ACHN (cell line): ENCODE results near the gene KIFC1.
"Not testable (repeated sequence)": the region's sequence is repeated elsewhere in the genome, so short reads cannot be mapped to it uniquely, and the experiment has no call there.

Experiments used
- DNase-seq: peaks from one replicate; pipeline ENCODE4 v3.0.0-alpha.2; 2015
- in situ Hi-C: cut with HindIII; loops from 2 replicates; pipeline ENCODE4 v1.10.0; 2017; ENCODE audit warnings: low sequenced_read_pairs, low pct_ligation_motif_present, low pct_unique_long_range_greater_than_20kb

The KIFC1 gene, protein sequence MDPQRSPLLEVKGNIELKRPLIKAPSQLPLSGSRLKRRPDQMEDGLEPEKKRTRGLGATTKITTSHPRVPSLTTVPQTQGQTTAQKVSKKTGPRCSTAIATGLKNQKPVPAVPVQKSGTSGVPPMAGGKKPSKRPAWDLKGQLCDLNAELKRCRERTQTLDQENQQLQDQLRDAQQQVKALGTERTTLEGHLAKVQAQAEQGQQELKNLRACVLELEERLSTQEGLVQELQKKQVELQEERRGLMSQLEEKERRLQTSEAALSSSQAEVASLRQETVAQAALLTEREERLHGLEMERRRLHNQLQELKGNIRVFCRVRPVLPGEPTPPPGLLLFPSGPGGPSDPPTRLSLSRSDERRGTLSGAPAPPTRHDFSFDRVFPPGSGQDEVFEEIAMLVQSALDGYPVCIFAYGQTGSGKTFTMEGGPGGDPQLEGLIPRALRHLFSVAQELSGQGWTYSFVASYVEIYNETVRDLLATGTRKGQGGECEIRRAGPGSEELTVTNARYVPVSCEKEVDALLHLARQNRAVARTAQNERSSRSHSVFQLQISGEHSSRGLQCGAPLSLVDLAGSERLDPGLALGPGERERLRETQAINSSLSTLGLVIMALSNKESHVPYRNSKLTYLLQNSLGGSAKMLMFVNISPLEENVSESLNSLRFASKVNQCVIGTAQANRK

DNA sequence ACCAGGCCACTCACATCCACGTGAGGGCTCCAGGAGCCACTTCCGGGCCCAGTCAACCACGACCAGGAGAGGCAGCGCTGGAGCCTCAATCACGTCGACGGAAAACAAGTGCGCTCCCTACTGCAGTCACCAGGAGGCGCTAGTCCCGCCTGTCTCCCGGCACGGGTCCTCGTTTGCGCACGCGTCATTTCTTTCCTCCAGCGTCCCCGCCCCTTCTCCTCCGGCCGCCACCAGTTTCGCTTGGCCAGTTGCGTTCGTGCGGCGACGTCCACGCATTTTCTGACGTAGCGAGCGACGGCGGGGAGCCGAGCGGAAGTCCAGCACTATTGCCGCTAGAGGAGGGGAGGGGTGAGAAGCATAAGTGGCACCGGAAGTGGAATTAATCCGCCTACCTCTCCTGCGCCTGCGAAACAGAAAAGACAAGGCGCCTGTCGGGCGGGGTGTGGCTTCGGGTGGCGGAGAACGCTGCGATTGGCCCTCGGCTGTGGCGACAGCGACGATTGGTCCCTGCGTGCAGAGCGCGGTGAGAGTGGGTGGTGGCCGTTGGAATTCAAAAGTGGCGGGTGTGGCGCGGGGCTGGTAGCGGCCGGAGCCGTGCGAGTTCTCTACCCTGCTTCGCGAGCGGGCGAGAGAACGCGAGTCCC lies at the start of gene KIFC1:
Gene KIFC1, plus strand, starts transcription at position 546 of the 644 bp plus-strand sequence. CDS start 163 bp downstream, outside the sequence.
- peak; percentile 99 for DNase-seq
- in situ Hi-C loops = no loop called here

DNA sequence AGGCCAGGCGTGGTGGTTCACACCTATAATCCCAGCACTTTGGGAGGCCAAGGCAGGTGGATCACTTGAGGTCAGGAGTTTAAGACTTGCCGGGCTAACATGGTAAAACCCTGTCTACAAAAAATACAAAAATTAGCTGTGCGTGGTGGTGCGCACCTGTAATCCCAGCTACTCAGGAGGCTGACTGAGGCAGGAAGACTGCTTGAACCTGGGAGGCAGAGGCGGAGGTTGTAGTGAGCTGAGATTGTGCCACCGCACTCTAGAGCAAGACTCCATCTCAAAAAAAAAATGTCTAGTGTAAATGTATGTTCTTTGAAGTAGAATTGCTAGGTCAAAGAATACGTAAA lies 48.0 kb upstream of the KIFC1 start:
- in situ Hi-C loops, DNase-seq: not testable (repeated sequence)

DNA sequence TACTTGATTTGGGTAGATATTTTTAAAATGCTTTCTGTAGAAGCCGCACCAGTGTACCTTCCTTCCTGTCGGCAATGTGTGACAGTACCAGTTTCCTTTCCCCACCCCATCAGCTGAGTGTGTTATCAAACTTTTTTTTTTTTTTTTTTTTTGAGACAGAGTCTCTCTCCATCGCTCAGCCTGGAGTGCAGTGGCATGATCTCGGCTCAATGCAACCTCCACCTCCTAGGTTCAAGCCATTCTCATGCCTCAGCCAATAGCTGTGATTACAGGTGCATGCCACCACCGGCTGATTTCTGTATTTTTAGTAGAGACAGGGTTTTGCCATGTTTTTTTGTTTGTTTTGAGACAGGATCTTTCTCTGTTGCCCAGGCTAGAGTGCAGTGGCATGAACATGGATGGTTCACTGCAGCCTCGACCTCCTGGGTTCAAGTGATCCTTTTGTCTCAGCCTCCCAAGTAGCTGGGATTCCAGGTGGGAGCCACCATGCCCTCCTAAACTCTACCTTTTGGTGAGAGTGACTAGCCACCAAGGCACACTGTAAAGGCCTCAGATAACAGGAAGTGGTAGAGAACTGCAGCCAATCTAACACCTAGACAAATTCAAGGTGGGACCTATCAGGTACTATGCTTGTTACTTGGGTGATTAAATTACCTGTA lies 47.5 kb upstream of the KIFC1 start:
- no peak for DNase-seq
- in situ Hi-C loops = no loop called here

DNA sequence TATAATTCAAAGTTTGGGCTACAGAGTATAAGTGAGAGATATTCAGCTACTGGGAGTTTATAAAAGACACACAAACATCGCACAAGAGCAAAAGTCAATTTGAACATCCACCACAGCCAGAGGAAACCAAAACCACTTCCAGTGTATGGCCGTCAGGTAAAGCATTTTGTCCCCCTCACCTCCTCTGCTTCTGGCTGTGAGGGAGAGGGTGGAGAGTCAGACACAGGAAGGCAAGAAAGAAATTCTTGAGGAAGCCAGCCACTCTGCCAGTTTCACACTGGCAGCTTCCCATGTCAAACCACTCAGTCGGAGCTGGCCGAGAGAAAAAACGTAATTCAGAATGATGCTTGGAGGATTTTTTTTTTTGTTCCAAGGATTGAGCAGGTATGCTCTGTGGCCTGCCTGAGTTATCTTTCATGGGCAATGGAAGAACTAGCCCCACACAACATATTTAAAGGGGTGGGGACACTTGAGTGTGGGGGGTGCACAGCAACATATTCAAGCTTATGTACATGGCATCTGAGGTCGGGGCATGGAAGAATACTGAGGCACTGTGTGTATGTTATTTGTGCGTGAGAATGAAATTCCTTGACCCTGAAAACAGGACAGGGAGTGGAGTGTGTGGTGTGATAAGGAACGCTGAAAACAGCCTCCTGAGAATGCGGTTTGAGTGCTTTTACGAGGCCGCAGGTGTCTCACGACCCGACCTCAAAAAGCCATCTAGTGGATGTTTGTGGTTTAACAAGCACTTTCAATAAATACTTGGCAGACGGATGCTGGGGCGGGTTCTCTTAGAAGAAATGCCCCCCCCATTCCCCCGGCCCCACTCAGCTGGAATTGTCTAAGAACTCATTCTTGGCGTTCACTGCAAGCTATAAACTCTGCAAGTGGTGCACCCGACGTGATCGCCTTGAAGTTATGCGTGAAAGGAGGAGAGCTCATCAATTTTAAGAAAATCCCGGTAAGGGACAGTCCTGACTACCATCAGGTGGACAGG lies 46.6 kb upstream of the KIFC1 start:
- DNase-seq = peak; percentile 87
- in situ Hi-C loops = no loop called here

DNA sequence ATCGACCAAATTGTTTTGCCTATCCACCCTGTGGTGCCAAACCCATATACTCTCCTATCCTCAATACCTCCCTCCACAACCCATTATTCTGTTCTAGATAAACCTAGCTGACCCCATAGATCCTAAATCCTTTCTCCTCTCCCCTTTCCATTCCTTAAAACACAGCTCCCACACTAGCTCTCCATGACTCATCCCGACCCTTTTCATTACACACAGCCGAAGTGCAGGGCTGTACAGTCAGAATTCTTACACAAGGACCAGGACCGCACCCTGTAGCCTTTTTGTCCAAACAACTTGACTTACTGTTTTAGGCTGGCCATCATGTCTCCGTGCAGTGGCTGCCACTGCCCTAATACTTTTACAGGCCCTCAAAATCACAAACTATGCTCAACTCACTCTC lies 44.7 kb upstream of the KIFC1 start:
- DNase-seq, in situ Hi-C loops: not testable (repeated sequence)

DNA sequence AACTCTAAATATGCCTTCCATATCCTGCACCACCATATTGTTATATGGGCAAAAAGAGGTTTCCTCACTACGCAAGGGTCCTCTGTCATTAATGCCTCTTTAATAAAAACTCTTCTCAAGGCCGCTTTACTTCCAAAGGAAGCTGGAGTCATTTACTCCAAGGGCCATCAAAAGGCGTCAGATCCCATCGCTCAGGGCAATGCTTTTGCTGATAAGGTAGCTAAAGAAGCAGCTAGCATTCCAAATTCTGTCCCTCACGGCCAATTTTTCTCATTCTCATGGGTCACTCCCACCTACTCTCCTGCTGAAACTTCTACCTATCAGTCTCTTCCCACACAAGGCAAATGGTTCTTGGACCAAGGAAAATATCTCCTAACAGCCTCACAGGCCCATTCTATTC lies 43.8 kb upstream of the KIFC1 start:
- no peak for DNase-seq
- in situ Hi-C loops = no loop called here

DNA sequence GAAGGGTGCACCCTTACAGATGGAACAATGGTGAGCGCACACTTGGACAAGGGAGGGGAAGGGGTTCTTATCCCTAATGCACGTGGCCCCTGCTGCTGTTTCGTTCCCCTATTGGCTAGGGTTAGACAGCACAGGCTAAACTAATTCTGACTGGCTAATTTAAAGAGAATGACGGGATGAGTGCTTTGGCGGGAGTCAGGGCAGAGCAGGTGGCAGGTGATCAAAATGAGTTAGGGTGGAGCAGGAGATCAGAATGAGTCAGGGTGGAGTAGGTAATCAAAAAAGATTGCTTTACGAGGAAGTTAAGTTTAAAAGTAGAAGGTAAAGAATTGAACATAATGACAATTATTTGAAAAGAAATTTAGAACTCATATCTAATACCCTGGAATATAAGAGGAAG lies 35.8 kb upstream of the KIFC1 start:
- DNase-seq = not testable (repeated sequence)

DNA sequence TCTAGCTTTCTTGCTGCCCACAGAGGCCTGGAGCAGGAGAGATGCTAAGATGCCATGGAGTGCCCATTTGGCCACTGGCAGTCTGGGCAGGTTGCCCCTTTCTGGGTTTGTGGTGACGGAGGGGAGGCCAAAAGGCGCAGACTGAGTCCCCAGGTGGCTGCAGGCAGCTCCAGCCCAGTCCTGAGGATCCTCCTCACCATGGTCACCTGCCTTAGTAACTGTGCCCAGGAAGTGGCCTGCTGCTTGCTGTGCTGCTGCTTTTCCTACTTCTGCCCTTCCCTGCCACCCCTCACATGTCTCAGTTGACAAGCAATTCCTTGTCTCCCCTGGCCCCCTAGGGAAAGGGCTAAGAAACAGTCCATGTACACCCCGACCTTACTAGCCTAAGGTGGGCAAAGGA lies 35.3 kb upstream of the KIFC1 start:
- in situ Hi-C loops = no loop called here
- no peak for DNase-seq

More for the DNA sequence above, 35.8 kb upstream of the KIFC1 start:
- in situ Hi-C loops = not testable (repeated sequence)

DNA sequence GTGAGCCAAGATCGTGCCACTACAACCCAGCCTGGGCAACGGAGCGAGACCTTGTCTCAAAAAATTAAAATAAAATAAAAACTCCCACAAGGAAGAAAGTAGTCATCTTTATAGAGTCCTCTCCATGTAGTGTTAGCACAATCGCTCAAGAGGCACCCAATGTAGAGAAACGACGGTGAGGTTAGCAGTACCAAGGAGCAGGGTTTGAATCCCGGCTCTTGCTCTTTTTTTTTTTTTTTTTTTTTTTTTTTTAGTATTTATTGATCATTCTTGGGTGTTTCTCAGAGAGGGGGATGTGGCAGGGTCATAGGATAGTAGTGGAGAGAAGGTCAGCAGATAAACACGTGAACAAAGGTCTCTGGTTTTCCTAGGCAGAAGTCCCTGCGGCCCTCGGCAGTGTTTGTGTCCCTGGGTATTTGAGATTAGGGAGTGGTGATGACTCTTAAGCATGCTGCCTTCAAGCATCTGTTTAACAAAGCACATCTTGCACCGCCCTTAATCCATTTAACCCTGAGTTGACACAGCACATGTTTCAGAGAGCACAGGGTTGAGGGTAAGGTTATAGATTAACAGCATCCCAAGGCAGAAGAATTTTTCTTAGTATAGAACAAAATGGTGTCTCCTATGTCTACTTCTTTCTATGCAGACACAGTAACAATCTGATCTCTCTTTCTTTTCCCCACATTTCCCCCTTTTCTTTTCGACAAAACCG lies 34.3 kb upstream of the KIFC1 start:
- DNase-seq, in situ Hi-C loops: not testable (repeated sequence)

DNA sequence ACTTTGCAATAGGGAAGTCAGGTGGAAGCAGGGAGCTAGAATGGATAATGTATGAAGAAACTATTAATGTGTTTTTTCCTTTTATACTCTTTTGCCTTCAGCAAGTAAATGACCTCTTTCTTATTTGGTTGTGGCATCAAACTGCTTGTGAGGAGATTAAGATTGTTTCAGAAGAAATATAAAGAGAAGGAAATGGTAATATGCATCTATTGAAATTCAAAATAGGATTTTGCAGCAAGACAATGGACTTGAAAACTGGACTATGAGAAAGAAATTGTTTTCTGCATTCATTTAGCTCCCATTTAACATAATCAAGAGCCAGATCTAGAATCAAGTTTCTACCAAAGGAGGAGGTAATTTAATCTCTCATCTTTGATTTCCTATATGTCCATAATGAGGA lies 32.3 kb upstream of the KIFC1 start:
- DNase-seq = no peak
- in situ Hi-C loops = no loop called here

DNA sequence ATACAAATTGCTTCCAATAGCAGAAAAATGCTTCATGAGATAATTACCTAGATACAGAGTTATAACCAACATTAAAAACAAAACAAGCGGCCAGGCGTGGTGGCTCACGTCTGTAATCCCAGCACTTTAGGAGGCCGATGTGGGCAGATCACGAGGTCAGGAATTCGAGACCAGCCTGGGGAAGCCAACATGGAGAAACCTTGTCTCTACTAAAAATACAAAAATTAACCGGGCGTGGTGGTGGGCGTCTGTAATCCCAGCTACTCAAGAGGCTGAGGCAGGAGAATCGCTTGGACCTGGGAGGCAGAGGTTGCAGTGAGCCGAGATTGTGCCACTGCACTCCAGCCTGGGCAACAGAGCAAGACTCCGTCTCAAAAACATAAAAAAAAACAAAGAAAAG lies 28.1 kb upstream of the KIFC1 start:
- DNase-seq, in situ Hi-C loops: not testable (repeated sequence)

DNA sequence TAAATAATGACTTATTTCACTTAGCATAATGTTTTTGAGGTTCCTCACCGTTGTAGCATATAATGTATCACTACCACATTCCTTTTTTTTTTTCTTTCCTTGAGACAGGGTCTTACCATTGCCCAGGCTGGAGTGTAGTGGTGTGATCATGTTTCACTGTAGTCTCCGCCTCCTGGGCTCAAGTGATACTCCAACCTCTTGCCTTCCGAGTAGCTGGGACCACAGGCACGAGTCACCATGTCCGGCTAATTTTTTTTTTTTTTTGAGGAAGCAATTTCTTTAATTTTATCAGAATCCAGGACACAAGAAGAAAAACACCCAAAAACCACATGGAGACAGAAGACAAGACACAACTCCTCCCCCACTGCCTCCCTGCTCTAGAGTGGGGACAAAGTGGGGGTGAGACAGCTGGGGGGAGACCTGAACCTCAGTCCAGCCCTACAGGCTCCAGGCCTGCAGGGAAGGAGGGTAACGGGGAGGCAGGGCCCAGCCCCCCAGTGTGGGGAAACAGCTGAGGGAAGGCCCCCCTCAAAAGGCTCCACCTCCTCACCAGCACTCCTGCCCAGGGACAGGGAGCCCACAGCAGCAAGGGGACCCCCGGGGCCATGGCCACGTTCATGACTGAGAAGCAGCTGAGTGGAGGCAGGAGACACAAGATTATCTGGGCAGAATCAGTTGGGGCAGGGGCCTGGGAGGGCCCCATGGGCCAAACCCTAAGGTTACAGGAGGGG lies 27.0 kb upstream of the KIFC1 start:
- in situ Hi-C loops = not testable (repeated sequence)
- DNase-seq = peak; percentile 46

DNA sequence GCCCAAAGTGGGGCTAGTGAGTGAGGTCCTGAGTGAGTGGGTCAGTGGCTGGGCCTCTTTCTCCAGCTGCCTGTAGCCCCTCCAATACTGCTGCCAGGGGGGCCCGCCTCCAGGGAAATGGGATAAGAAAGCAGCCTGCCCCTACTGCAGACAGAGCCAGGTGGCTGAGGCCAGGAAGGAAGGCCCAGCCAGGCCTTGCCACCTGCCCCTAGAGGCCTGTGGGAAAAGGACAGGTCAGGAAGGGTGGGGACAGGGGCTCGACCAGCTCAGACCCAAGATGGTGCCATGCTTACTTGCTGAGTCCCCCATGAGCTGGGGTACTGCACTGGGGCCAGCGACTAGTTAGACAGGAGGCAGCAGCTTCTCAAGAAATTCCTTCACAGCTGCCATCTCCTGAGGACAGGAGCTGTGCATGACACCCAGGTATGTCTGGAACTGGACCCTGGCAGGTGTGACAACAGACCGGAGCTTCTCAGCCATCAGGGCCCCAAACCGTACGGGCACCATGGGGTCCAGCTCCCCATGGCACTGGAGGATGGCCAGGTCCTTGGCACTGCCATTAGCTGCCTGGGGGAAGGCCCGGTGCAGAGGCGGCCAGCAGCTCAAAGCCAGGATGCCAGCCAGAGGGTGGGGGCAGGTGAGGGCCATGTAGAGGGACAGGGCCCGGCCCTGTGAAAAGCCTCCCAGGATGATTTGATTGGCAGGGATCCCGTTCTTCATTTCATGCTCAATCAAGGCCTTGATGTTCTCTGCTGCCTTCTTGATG lies 26.2 kb upstream of the KIFC1 start:
- in situ Hi-C loops, DNase-seq: not testable (repeated sequence)

DNA sequence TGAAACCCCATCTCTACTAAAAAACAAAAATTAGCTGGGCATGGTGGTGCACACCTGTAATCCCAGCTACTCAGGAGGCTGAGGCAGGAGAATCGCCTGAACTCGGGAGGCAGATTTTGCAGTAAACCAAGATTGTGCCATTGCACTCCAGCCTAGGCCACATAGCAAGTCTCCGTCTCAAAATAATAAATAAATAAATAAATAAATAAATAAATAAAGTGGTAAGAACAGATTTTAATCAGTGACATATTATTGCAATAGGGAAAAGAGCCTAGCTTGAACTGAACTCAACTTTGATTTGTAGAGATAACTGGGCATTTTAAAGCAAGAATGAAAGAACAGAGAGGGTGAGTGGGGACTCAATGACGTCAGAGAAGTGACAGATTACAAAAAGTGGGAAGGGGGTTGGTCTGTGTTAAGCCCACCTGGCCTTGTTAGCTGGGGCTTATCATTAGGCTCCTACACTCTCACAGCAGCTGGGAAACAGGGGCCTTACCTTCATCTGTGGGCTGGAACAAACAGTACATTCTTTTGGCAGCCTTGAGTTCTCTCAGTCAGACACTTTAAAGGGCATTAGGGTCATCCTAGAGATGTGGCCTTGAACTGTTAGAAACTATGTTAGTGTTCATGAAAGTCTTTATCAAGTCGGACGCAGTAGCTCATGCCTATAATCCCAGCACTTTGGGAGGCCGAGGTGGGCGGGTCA lies 24.5 kb upstream of the KIFC1 start:
- no peak for DNase-seq
- in situ Hi-C loops = no loop called here

DNA sequence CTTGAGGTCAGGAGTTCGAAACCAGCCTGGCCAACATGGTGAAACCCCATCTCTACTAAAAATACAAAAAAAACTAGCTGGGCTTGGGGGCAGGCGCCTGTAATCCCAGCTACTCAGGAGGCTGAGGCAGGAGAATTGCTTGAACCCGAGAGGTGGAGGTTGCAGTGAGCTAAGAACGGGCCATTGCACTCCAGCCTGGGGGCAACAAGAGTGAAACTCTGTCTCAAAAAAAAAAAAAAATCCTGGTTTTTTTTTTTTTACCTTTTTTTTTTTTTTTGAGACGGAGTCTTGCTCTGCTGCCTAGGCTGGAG lies 24.0 kb upstream of the KIFC1 start:
- DNase-seq, in situ Hi-C loops: not testable (repeated sequence)

DNA sequence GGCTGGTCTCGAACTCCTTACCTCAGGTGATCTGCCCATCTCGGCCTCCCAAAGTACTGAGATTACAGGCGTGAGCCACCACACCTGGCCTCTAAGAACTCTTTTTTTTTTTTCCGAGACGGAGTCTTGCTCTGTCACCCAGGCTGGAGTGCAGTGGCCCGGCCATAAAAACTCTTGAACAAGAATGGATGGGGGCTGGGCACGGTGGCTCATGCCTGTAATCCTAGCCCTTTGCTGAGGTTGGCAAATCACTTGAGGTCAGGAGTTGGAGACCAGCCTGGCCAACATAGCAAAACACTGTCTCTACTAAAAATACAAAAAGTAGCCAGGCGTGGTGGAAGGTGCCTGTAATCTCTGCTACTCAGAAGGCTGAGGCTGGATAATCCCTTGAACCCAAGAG lies 19.7 kb upstream of the KIFC1 start:
- in situ Hi-C loops, DNase-seq: not testable (repeated sequence)
